C4-2B (cell line): ENCODE data around the gene TSPAN14.

Experiments
- H3K27ac ChIP-seq: fragments of 450-650 bp; 2 replicates; pipeline ENCODE4 v1.5.1; 2017
- CTCF ChIP-seq: fragments of 450-650 bp; conservative IDR thresholded peaks from 2 replicates; pipeline ENCODE4 v1.5.1; 2017; ENCODE audit warnings: mild to moderate bottlenecking
- ZFX ChIP-seq: fragments of 450-650 bp; IDR thresholded peaks from 2 replicates; pipeline ENCODE4 v1.6.1; 2017

TSPAN14 gene

DNA sequence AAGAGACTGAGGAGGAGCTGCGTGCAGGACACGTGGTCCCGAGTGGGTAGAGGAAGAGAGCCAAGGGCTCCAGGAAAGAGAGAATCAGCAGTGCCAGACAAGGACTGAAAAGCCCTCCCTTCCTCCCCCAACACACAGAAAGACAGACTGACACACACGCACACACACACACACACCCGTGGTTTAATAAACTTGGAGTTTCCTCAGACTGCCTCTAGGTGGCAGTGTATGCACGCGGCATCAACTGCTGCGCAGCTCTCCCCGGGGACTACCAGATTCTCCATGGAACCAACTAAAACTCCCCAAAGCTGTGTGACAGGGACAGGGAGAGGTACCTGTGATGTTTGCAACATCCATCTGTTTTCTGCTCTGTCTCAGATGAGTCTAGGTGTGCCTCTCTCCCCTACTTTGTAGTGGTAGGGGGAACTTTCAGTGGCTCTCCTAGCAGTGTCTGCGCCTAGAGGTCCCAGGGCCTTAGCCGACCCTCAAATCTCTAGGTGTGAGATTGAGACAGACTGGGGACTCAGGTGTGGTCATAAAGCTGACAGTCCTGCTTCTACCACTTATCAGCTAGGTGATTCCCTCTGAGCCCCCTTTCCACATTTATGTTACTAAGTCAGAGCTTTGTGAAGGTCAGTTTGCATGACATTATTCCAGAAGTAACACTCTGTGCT, 9.3 kb upstream of the TSPAN14 start:
- peak; percentile 90 for TF ChIP-seq CTCF
- TF ChIP-seq ZFX: no peak

DNA sequence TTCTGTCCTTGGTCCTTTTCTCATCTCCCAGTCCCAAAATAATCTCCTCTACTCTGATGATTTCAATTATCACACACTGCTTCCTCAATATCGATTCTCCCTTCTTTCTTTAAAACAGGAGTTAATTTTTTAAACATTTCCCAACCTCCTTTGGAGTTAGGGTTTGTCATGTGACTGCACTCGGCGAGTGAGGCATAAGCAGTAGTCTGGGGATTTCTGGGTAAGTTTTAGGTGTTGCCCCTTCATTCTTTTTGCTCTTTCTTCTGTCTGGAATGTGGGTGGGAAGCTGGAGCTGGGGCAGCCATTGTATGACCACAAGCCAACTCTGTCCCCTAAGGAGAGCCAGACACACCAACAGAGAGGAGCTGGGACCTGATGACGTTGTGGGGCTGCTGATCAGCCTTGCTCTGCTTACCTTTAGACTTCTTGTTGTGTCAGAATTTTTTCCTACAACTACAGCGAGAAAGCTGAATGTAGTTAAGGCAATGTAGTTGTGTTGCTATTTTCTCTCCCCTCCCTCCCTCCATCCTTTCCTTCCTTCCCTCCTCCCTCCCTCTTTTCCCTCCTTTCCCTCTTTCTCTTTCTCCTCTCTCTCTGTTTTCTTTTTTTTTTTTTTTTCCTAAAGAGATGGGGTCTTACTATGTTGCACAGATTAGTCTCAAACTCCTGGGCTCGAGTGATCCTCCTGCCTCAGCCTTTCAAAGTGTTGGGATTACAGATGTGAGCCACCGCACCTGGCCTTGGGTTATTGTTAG, 6.5 kb upstream of the TSPAN14 start:
- TF ChIP-seq CTCF (no peak), ZFX (no peak)
- H3K27ac ChIP-seq: no peak overlapping the region

More for the DNA sequence above, 9.3 kb upstream of the TSPAN14 start:
- no peak overlapping the region for H3K27ac ChIP-seq

DNA sequence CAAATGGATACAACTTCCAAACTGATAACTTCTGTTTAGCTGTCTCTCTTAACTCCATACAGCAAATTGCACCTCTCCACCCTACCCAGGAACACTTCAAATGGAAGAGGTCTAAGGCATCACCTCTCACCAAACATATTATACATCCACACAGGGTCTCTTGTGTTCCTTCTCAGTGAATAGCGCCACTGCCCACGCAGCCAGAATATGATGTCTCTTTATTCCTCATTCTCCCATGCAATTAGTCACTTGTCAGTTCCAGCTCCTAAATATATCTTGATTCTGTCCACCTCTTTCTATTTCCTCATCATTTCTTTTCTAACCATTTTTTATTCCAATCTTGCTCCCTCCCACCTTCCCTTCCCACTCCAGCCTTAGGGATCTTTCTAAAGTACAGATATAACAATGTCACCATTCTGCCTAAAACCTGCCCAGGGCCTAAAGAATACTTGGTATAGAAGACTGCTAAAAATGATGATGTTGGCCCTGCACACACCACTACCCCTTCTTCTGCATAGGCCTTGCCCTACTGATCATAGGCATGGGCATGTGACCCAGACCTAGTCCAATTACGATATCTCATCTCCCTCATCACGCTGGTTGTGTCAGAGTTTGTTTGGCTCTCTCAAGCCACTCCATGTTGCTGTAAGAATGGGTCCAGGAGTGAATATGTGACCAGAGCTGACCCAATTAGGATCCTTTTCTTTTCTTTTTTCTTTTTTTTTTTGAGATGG, 5.7 kb upstream of the TSPAN14 start:
- TF ChIP-seq ZFX: no peak

DNA sequence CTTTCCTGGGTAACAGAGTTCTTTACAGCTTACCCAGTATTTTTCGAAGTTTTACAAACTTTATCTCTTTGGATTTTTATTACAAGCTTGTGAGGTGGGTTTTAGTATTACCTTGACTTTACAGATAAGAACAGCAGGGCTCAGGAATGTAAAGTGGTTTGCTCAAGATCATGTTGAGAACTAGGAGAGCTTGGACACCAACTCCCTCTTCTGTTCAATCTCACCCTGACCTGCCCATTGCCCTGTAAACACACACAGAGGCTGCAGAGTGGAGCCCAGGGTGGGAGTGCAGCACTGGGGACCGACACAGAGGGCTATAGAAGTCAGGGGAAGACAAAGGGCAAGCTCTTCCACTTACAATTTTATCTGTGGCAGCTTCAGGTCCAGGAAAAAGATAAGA, 4.6 kb upstream of the TSPAN14 start:
- TF ChIP-seq ZFX: no peak
- TF ChIP-seq CTCF: no peak
- no peak overlapping the region for H3K27ac ChIP-seq

More for the DNA sequence above, 5.7 kb upstream of the TSPAN14 start:
- no peak overlapping the region for H3K27ac ChIP-seq

DNA sequence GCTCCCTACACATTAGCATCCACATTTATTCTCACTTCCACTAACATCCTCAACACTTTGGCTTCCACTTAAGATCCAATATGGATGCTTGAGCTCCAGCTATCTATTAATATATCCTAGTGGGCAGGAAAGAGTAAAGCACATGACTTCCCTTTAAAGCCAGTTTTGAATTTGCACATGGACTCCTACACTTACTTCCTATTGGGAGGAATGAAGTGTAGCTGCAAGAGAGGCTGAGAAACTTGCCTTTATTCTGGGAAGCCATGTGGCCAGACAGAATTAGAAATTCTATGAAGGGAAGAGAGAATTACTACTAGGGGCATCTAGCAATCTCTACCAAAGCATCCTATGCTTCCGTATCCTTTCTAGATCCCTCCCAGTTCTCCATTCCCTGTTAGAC, 3.0 kb upstream of the TSPAN14 start:
- no peak overlapping the region for H3K27ac ChIP-seq
- no peak for TF ChIP-seq ZFX
- no peak for TF ChIP-seq CTCF

- TF ChIP-seq ZFX (no peak), CTCF (no peak)
Observed at GRCh38 chr10:80452069-80452468, 2.0 kb upstream of the TSPAN14 start.

GRCh38 chr10:80452640-80453039, 1.5 kb upstream of the TSPAN14 start:
- TF ChIP-seq ZFX (no peak), CTCF (no peak)
- peak overlapping the region; percentile 98 for H3K27ac ChIP-seq

More at GRCh38 chr10:80452069-80452468, 2.0 kb upstream of the TSPAN14 start:
- no peak overlapping the region for H3K27ac ChIP-seq
